Esophagus muscularis mucosa (tissue), 3 donors: ENCODE results near the gene PDE1A.

Experiments used
- POLR2A ChIP-seq: fragments of 450-650 bp; IDR thresholded peaks from one replicate; pipeline ENCODE4 v1.6.1; 2017; ENCODE audit warnings: antibody characterized with exemption, moderate library complexity, mild to moderate bottlenecking, low read depth
- TF ChIP-seq, protein P1 (sequence below), 3 experiments: fragments of 200-600 bp in 2 of 3; fragments of 450-650 bp in 1 of 3; sonication (generic) in 2 of 3; IDR thresholded peaks; one replicate each; pipeline ENCODE4 v1.5.1; 2017 to 2019; ENCODE audit warnings: antibody characterized with exemption in 3 of 3, mild to moderate bottlenecking in 2 of 3, moderate library complexity in 1 of 3

- TF ChIP-seq POLR2A, result no peak
- TF ChIP-seq, protein P1, sequence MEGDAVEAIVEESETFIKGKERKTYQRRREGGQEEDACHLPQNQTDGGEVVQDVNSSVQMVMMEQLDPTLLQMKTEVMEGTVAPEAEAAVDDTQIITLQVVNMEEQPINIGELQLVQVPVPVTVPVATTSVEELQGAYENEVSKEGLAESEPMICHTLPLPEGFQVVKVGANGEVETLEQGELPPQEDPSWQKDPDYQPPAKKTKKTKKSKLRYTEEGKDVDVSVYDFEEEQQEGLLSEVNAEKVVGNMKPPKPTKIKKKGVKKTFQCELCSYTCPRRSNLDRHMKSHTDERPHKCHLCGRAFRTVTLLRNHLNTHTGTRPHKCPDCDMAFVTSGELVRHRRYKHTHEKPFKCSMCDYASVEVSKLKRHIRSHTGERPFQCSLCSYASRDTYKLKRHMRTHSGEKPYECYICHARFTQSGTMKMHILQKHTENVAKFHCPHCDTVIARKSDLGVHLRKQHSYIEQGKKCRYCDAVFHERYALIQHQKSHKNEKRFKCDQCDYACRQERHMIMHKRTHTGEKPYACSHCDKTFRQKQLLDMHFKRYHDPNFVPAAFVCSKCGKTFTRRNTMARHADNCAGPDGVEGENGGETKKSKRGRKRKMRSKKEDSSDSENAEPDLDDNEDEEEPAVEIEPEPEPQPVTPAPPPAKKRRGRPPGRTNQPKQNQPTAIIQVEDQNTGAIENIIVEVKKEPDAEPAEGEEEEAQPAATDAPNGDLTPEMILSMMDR (IDR thresholded peaks at IDR 0.05), result no peak
Measured at GRCh38 chr2:182115258-182115657, 311.6 kb downstream of the PDE1A start.
